D721Med (cell line): ENCODE measurements around the gene PTGR3.

ENCODE experiments used
- DNase-seq: peaks from one replicate; pipeline ENCODE4 v3.0.0; 2011; ENCODE audit warnings: low spot score; ENCODE audit not compliant: insufficient read length
- FAIRE-seq: peaks from 2 replicates; lab custom pipeline; 2011; peaks lifted over from hg19 to GRCh38; lab: Jason Lieb, UNC
- CTCF ChIP-seq: IDR thresholded peaks from 2 replicates; pipeline ENCODE4 v1.5.1; 2012; ENCODE audit warnings: mild to moderate bottlenecking, control low read depth; ENCODE audit not compliant: insufficient read depth; ENCODE audit errors: missing control alignments

Gene PTGR3

GRCh38 chr18:75251466-75251865, 42.5 kb upstream of the PTGR3 start:
- DNase-seq (no peak), FAIRE-seq (no peak)
- TF ChIP-seq CTCF = no peak

GRCh38 chr18:75250471-75250821, 41.5 kb upstream of the PTGR3 start:
- DNase-seq (no peak), FAIRE-seq (no peak)
- TF ChIP-seq CTCF = no peak

GRCh38 chr18:75249672-75250470, 40.9 kb upstream of the PTGR3 start:
- DNase-seq (no peak), FAIRE-seq (no peak)
- no peak for TF ChIP-seq CTCF

GRCh38 chr18:75249175-75249518, 40.2 kb upstream of the PTGR3 start:
- no peak for TF ChIP-seq CTCF
- DNase-seq = no peak
- no peak for FAIRE-seq

GRCh38 chr18:75248426-75249174, 39.7 kb upstream of the PTGR3 start:
- no peak for TF ChIP-seq CTCF
- DNase-seq (no peak), FAIRE-seq (no peak)

GRCh38 chr18:75247611-75248421, 38.9 kb upstream of the PTGR3 start:
- DNase-seq (no peak), FAIRE-seq (no peak)
- no peak for TF ChIP-seq CTCF
